HEK293T (cell line): ENCODE measurements around the gene NIM1K.

Experiments used
- CTCF ChIA-PET: fragments of 350-600 bp; formaldehyde crosslinking; extraction: SDS; loops from one replicate; lab custom pipeline; 2021; ENCODE audit warnings: antibody characterized with exemption, inconsistent platforms; lab: Yijun Ruan, JAX
- POLR2A ChIA-PET: fragments of 350-600 bp; formaldehyde crosslinking; extraction: SDS; loops from one replicate; lab custom pipeline; 2020; ENCODE audit warnings: antibody characterized with exemption, inconsistent platforms; lab: Yijun Ruan, JAX
- DNase-seq: peaks from one replicate; pipeline ENCODE4 v3.0.0; 2012; ENCODE audit warnings: mixed read lengths; ENCODE audit errors: extremely low spot score
- ARNT ChIP-seq: fragments of 450-650 bp; IDR thresholded peaks from 2 replicates; pipeline ENCODE4 v1.6.1; 2017; ENCODE audit warnings: mild to moderate bottlenecking
- BHLHE40 ChIP-seq: fragments of 450-650 bp; IDR thresholded peaks from 2 replicates; pipeline ENCODE4 v1.6.1; 2016; ENCODE audit warnings: mild to moderate bottlenecking, moderate library complexity, borderline replicate concordance
- CTBP1 ChIP-seq: fragments of 450-650 bp; IDR thresholded peaks from 2 replicates; pipeline ENCODE4 v1.6.1; 2016; ENCODE audit warnings: borderline replicate concordance
- ELF4 ChIP-seq: fragments of 450-650 bp; IDR thresholded peaks from 2 replicates; pipeline ENCODE4 v1.6.1; 2017; ENCODE audit warnings: antibody characterized with exemption
- FOXA1 ChIP-seq: fragments of 450-650 bp; IDR thresholded peaks from 2 replicates; pipeline ENCODE4 v1.6.1; 2016; ENCODE audit warnings: mild to moderate bottlenecking
- FOXK2 ChIP-seq: fragments of 450-650 bp; IDR thresholded peaks from 2 replicates; pipeline ENCODE4 v1.6.1; 2016; ENCODE audit warnings: mild to moderate bottlenecking
- FOXM1 ChIP-seq: fragments of 450-650 bp; IDR thresholded peaks from 2 replicates; pipeline ENCODE4 v1.6.1; 2017; ENCODE audit warnings: mild to moderate bottlenecking, borderline replicate concordance
- HDGF ChIP-seq: fragments of 450-650 bp; IDR thresholded peaks from 2 replicates; pipeline ENCODE4 v1.6.1; 2017; ENCODE audit warnings: antibody characterized with exemption, borderline replicate concordance
- L3MBTL2 ChIP-seq: fragments of 450-650 bp; conservative IDR thresholded peaks from 2 replicates; pipeline ENCODE4 v1.6.1; 2016; ENCODE audit warnings: mild to moderate bottlenecking
- LEF1 ChIP-seq: fragments of 450-650 bp; IDR thresholded peaks from 2 replicates; pipeline ENCODE4 v1.6.1; 2017; ENCODE audit warnings: mild to moderate bottlenecking, borderline replicate concordance
- NFRKB ChIP-seq: fragments of 450-650 bp; IDR thresholded peaks from 2 replicates; pipeline ENCODE4 v1.6.1; 2016; ENCODE audit warnings: mild to moderate bottlenecking, moderate library complexity
- PKNOX1 ChIP-seq: fragments of 450-650 bp; IDR thresholded peaks from 2 replicates; pipeline ENCODE4 v1.6.1; 2016
- SP1 ChIP-seq: fragments of 450-650 bp; IDR thresholded peaks from 2 replicates; pipeline ENCODE4 v1.6.1; 2017
- SUZ12 ChIP-seq: fragments of 450-650 bp; IDR thresholded peaks from 2 replicates; pipeline ENCODE4 v1.6.1; 2016; ENCODE audit warnings: mild to moderate bottlenecking
- TARDBP ChIP-seq: fragments of 450-650 bp; IDR thresholded peaks from 2 replicates; pipeline ENCODE4 v1.6.1; 2016
- ZNF384 ChIP-seq: fragments of 450-650 bp; IDR thresholded peaks from 2 replicates; pipeline ENCODE4 v1.6.1; 2016

NIM1K gene

DNA sequence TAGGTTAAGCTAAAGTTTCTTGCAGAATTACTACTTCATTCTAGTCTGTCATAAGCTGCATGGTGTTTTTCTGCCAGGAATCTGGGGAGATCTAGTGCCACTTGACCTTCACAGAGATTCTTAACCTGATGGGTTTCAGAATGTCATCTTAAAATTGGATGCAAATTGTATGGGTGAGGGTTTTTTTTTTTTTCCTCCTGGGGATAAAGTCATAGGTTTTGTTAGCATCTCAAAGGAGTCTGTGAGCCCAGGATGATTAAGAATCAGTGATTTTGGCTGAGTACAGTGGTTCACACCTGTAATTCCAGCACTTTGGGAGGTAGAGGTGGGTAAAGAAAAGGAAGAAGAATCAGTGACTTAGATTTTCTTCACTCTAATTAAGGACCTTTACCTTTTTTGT lies 51.2 kb downstream of the NIM1K start:
- TF ChIP-seq NFRKB (no peak), TARDBP (no peak), ARNT (no peak), CTBP1 (no peak), HDGF (no peak), FOXA1 (no peak), BHLHE40 (no peak), L3MBTL2 (no peak), SUZ12 (no peak), PKNOX1 (no peak), FOXK2 (no peak), SP1 (no peak), ELF4 (no peak), ZNF384 (no peak), FOXM1 (no peak), LEF1 (no peak)
- DNase-seq: no peak
- ChIA-PET POLR2A (no interaction called here), CTCF (no interaction called here)

GRCh38 chr5:43244823-43245565 lies 53.0 kb downstream of the NIM1K start:
- POLR2A ChIA-PET: no interaction called here
- DNase-seq: no peak
- CTCF ChIA-PET: no interaction called here
- TF ChIP-seq FOXK2: no peak
- no peak for TF ChIP-seq L3MBTL2
- no peak for TF ChIP-seq HDGF
- TF ChIP-seq ARNT: no peak
- no peak for TF ChIP-seq PKNOX1

- TF ChIP-seq NFRKB: no peak
- TF ChIP-seq BHLHE40: no peak
- no peak for TF ChIP-seq PKNOX1
- no peak for TF ChIP-seq SP1
- TF ChIP-seq CTBP1: no peak
- no peak for TF ChIP-seq FOXK2
- no peak for TF ChIP-seq TARDBP
- CTCF ChIA-PET: no interaction called here
- POLR2A ChIA-PET: no interaction called here
- no peak for DNase-seq
Observed at GRCh38 chr5:43245724-43246385, 53.8 kb downstream of the NIM1K start.

GRCh38 chr5:43251754-43252153 lies 59.7 kb downstream of the NIM1K start:
- no peak for TF ChIP-seq FOXM1
- no peak for TF ChIP-seq FOXK2
- TF ChIP-seq LEF1: no peak
- no peak for TF ChIP-seq L3MBTL2
- no peak for TF ChIP-seq TARDBP
- no peak for TF ChIP-seq BHLHE40
- no peak for TF ChIP-seq NFRKB
- no peak for TF ChIP-seq ARNT
- TF ChIP-seq ELF4: no peak
- TF ChIP-seq HDGF: no peak
- no peak for TF ChIP-seq FOXA1
- TF ChIP-seq ZNF384: no peak
- no peak for TF ChIP-seq SP1
- no peak for TF ChIP-seq PKNOX1
- ChIA-PET POLR2A (no interaction called here), CTCF (no interaction called here)
- DNase-seq: no peak

- CTCF ChIA-PET: no interaction called here
- POLR2A ChIA-PET: no interaction called here
- TF ChIP-seq PKNOX1: no peak
- TF ChIP-seq ARNT: no peak
- TF ChIP-seq LEF1: no peak
- no peak for TF ChIP-seq SUZ12
- no peak for TF ChIP-seq FOXA1
- no peak for TF ChIP-seq SP1
- no peak for TF ChIP-seq NFRKB
- no peak for TF ChIP-seq BHLHE40
- TF ChIP-seq FOXK2: no peak
- TF ChIP-seq FOXM1: no peak
- DNase-seq: no peak
Observed at GRCh38 chr5:43255704-43256103, 63.7 kb downstream of the NIM1K start.
